Left ventricle myocardium superior (tissue), 1 donor: ENCODE data around the gene MYH14. TPM values are rescaled to one million over a fixed set of nuclear protein-coding genes. Genes with fewer than 3 reads are reported as not detected.
"Not testable (repeated sequence)": the region's sequence is repeated elsewhere in the genome, so short reads cannot be mapped to it uniquely, and the experiment has no call there.

Experiments used
- ATAC-seq: fragments of 200-7000 bp; cut with Tn5 transposase; one replicate; pipeline ENCODE4 v1.9.1; 2020; ENCODE audit warnings: mild to moderate bottlenecking, moderate library complexity
- DNase-seq: peaks from one replicate; pipeline ENCODE4 v3.0.0-alpha.2; 2020
- intact Hi-C: fragments of 100-400 bp; cut with micrococcal nuclease; formaldehyde crosslinking; loops from one replicate; pipeline ENCODE4 v1.11.0; 2022
- total RNA-seq: library from RNA; stranded (reverse); fragmentation: NEBNext Ultra II Directional; extraction: Animal tissue kit (Norgen Biotek cat#: 25700); gene quantifications from one replicate; pipeline ENCODE4 v1.2.1, GENCODE V29; 2021
- donor health status: DM: no; HTN: yes; CAD: no; lungs with severe emphysema.

MYH14 gene
- total RNA-seq, 1 donor from 2014 or later: 131 TPM

DNA sequence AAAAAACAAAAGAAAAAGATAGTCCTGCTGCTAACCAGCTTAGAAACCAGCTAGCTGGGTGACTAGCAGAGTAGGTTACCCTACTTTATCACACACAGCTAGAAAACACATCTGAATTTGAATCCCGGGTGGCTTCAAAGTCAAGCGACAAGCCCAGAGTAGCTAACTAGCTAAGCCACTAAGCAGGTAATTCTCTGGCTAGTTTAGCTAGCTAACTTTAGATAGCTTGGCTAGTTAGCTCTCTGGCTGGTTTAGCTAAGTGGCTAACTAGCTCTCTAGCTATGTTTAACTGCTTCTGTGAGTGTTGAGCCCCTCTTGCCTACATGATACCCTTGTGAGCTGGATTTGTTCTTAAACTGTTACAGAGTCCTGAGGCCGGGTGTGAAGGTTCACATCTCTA, 12.4 kb downstream of the MYH14 start:
- ATAC-seq: no peak
- DNase-seq: no peak
- intact Hi-C loops: no loop called here

- DNase-seq (no peak), ATAC-seq (no peak)
- intact Hi-C loops: no loop called here
Measured at GRCh38 chr19:50221087-50221486, 17.7 kb downstream of the MYH14 start.

GRCh38 chr19:50222691-50223438, 19.4 kb downstream of the MYH14 start:
- ATAC-seq (no peak), DNase-seq (no peak)
- intact Hi-C loops: no loop called here

DNA sequence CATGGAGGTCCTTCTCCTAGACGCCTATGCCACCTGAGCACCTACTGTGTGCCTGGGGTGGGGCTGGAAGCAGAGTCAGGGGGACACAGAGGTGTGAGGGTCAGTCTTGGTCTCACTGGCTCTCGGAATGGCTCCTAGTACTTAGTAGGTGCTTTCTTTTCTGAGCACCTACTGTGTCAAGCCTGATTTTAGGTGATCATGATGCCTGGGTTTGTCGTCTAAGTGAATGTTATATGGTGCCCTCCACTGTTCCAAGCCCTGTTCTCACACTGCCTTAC, 20.0 kb downstream of the MYH14 start:
- ATAC-seq (no peak), DNase-seq (no peak)
- intact Hi-C loops: no loop called here

- intact Hi-C loops: no loop called here
- ATAC-seq (peak; percentile 88), DNase-seq (peak; percentile 76)
Measured at GRCh38 chr19:50224986-50225747, 21.7 kb downstream of the MYH14 start.

- ATAC-seq (no peak), DNase-seq (no peak)
- intact Hi-C loops: no loop called here
Measured at GRCh38 chr19:50226536-50226935, 23.1 kb downstream of the MYH14 start.

GRCh38 chr19:50228153-50228552, 24.7 kb downstream of the MYH14 start:
- DNase-seq, intact Hi-C loops, ATAC-seq: not testable (repeated sequence)

DNA sequence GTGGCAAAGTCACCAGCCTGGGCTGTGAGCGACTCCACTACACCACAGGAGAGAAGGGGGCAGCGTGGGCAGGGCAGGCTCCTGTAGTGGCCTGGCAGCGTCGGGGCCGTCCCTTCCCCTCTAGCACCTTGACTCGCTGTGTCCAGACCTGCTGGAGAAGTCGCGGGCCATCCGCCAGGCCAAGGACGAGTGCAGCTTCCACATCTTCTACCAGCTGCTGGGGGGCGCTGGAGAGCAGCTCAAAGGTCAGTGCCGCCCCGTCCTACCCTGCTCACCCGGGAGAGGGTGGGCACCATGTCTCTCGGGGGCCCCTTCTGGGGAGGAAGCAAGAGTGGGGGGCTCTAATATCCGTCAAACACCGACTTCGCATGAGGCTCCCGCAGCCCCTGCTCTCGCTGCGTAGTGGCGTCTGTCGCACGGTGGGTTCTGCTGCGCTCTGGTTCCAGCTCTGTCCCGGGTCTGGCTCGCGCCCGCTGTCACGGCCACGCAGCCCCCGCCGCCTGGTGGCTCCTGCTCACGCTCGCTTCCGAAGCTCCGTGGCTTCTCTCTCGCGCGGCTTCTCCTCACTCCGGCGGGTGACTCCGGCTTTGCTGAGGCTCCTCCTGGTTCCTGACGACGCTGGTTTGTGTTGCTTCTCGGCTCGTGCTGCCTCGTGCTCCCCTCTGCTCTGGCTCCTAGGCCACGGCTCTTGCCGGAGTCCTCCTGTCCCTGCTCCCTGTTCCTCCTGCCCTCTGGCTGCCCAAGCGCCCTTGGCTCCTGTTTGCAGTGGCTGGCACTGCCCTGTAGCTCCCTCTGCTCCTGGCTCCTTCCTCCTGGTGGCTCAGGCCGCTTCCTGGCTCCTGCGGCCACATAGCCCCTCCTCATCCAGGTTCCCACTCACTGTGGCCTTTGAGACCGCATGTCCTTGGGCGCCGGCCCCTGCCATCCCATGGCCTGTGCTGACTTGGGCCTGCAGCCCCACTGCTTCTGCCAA, 27.2 kb downstream of the MYH14 start:
- intact Hi-C loops: no loop called here
- DNase-seq (peak; percentile 54), ATAC-seq (no peak)

DNA sequence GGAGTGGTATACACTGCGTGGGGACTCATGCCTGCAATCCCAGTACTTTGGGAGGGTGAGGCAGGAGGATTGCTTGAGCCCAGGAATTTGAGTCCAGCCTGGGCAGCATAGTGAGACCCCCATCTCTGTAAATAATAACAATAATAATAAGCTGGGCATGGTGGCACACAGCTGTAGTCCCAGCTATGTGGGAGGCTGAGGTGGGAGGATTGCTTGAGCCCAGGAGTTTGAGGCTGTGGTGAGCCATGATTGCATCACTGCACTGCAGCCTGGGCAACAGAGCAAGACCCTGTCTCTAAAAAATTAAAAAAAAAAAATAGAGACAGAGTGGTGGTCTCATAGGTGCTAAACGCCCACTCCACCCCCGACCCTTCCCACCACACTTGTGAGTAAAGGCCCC, 28.0 kb downstream of the MYH14 start:
- ATAC-seq, intact Hi-C loops, DNase-seq: not testable (repeated sequence)

- no peak for ATAC-seq
Measured at GRCh38 chr19:50231821-50232220, 28.4 kb downstream of the MYH14 start.

GRCh38 chr19:50232600-50232999, 29.2 kb downstream of the MYH14 start:
- no peak for ATAC-seq

More at GRCh38 chr19:50231821-50232220, 28.4 kb downstream of the MYH14 start:
- DNase-seq: no peak
- intact Hi-C loops: no loop called here

GRCh38 chr19:50233308-50233910, 30.0 kb downstream of the MYH14 start:
- no peak for ATAC-seq
- no peak for DNase-seq
- intact Hi-C loops: no loop called here

More at GRCh38 chr19:50232600-50232999, 29.2 kb downstream of the MYH14 start:
- intact Hi-C loops: no loop called here
- no peak for DNase-seq

DNA sequence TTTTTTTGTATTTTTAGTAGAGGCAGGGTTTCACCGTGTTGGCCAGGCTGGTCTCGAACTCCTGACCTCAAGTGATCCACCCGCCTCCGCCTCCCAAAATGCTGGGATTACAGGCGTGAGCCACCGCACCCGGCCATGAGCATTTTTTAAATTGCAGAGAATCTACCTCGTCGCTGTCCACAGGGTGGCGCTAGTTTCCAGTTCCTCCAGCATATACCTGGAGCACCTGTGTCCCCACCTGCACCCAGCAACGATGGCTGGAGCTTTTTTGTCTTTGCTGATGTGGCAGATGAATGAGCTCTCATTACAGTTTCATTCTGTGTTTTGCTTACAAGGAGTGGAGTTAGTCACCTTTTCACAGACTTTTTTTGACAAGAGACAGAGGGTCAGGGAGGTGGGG, 34.1 kb downstream of the MYH14 start:
- ATAC-seq, DNase-seq, intact Hi-C loops: not testable (repeated sequence)

GRCh38 chr19:50238043-50238442, 34.6 kb downstream of the MYH14 start:
- peak; percentile 32 for ATAC-seq
- DNase-seq: peak; percentile 64
- intact Hi-C loops: no loop called here

DNA sequence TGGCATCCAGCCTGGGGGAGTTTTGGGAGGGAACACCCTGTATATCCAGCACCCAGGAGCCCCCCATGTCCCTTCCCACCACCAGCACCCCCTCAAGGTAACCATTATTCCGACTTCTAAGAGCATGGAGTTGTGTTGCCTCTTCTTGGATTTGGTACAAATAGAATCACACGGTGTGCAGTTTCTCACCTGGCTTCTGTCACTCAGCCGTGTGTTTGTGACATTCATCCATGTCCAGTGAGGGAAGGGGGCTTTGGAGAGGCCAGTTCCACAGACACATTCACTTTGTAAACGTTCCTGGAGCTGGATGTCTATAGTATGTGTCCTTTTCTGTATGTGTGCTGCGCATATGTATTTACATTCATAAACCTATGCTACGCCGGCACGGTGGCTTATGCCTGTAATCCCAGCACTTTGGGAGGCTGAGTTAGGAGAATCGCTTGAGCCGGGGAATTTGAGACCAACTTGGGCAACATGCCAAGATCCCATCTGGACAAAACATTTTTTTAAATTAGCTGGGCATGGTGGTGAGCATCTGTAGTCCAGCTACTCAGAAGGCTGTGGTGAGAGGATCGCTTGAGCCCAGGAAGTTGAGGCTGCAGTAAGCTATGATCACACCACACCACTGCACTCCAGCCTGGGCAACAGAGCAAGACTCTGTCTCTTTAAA, 36.6 kb downstream of the MYH14 start:
- intact Hi-C loops: no loop called here
- ATAC-seq (no peak), DNase-seq (no peak)

- no peak for DNase-seq
- intact Hi-C loops: no loop called here
- ATAC-seq: no peak
Measured at GRCh38 chr19:50242581-50242980, 39.2 kb downstream of the MYH14 start.

GRCh38 chr19:50244695-50245094, 41.3 kb downstream of the MYH14 start:
- intact Hi-C loops: no loop called here
- ATAC-seq: no peak
- no peak for DNase-seq

- ATAC-seq: no peak
- intact Hi-C loops: no loop called here
Measured at GRCh38 chr19:50248413-50248812, 45.0 kb downstream of the MYH14 start.

GRCh38 chr19:50248826-50249225, 45.4 kb downstream of the MYH14 start:
- ATAC-seq: no peak
- intact Hi-C loops: no loop called here
- DNase-seq: no peak

More at GRCh38 chr19:50248413-50248812, 45.0 kb downstream of the MYH14 start:
- DNase-seq: no peak
